K562 treated with DMSO at 1 percent for 48 hours (cell line): ENCODE results near the gene ZNF850. TPM values are rescaled to one million over a fixed set of nuclear protein-coding genes. Genes with fewer than 3 reads are reported as not detected.

Source experiments
- total RNA-seq: library from RNA; unstranded; fragments of 300-600 nt; gene quantifications from 2 replicates; pipeline ENCODE4 v1.2.3, GENCODE V29; 2022; ENCODE audit warnings: low replicate concordance; ENCODE audit errors: extremely low read depth

Gene ZNF850
- not detected in 2 replicates for total RNA-seq

DNA sequence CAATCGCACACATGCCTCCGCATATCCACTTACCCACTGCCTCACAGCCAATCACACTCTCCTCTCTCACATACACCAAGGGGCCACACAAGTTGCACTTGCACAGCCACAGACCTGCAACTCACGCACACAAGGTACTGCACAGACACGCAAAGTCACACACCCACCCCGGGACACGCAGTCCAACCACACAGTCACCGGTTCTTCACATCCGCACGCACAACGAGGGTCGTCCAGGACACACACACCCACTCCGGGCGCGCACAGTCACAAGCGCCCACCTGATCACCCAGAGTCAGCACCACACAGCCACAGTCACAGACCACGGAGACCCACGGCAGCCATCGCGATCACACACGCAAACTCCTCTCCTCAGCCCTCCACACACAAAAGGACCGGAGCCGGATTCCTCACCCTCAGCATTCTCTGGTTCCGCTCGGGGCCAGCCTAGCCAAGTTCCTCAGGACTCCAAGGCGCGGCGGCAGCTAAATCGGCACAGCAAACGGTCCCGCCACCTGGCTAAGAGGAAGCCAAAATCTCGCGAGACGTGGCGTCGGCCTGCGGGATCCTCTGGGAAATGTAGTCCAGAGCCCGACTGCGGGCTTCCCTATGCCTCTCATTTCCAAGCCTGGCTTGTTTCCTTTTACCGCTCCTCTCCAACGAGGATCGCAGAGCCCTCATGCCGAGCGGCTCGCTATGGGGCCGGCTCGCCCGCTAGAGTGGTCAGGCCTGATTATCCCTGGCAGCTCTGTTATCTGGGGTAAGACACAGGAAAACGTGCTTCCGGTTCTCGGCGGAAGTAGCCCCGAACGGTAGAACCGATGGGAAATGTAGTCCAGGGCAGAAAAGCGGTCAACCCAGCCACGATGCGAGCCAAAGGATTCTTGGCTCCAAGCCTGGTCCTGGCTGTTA lies at the start of gene ZNF850:
ZNF850 (minus strand) TSS at position 497 of the 912 bp plus-strand sequence. CDS start 10,201 bp downstream, outside the sequence.

GRCh38 chr19:36687214-36688056 lies 85.2 kb downstream of the ZNF850 start, which contains the start of gene ZNF567:
Gene ZNF567, plus strand, starts transcription at chr19:36687612. Its CDS starts 7,256 bp downstream, at chr19:36694868.

Other genes starting within 250 kb of the ZNF850 start
- not detected in 2 replicates for gene ZNF260, start 244.5 kb downstream of the ZNF850 start, total RNA-seq
- not detected in 2 replicates for gene ZNF529, start 199.5 kb downstream of the ZNF850 start, total RNA-seq
- not detected in 2 replicates for gene ZNF382, start 167.5 kb downstream of the ZNF850 start, total RNA-seq
- gene ZNF461, start 106.0 kb downstream of the ZNF850 start, total RNA-seq: not detected in 2 replicates
- not detected in 2 replicates for gene ZNF567, start 85.2 kb downstream of the ZNF850 start, total RNA-seq
- gene ZNF790, start 65.6 kb upstream of the ZNF850 start, total RNA-seq: not detected in 2 replicates
- gene ZNF345, start 78.1 kb upstream of the ZNF850 start, total RNA-seq: not detected in 2 replicates
- gene ZNF829, start 143.5 kb upstream of the ZNF850 start, total RNA-seq: not detected in 2 replicates
- gene ZNF568, start 143.5 kb upstream of the ZNF850 start, total RNA-seq: not detected in 2 replicates